ENCODE results near the gene PPIL6. TPM values are rescaled to one million over a fixed set of nuclear protein-coding genes. Genes with fewer than 3 reads are reported as not detected.

Gene PPIL6
- total and polyA plus RNA-seq, 2 experiments from 2014 or later = 3.5 to 3.7 TPM

GRCh38 chr6:109453156-109453555, 12.7 kb upstream of the PPIL6 start:
- Histone ChIP-seq H3K79me2 (ENCODE audit: insufficient read depth) (peaks cover 18% of the 10 kb centered on the region; the same call in 1 of the 2 replicates), H3K9me2 (ENCODE audit: insufficient read depth) (no peaks in the 10 kb centered on the region), H3K27ac (no peak overlapping the region), H3K9me3 (ENCODE audit: low read depth) (no peaks in the 10 kb centered on the region), H3F3A (ENCODE audit: insufficient read depth) (peaks cover 17% of the 10 kb centered on the region), H3K4me2 (ENCODE audit: unreplicated experiment) (no peak overlapping the region), H3K36me3 (ENCODE audit: low read depth) (peaks cover 7% of the 10 kb centered on the region; the same call in 1 of the 2 replicates), H3K9ac (no peak overlapping the region), H2AFZ (no peak overlapping the region), H3K27me3 (replicated peaks; ENCODE audit: insufficient read depth) (no peaks in the 10 kb centered on the region), H3K4me1 (ENCODE audit: insufficient read depth) (peaks cover 18% of the 10 kb centered on the region), H3K4me3 (no peak overlapping the region), H4K20me1 (ENCODE audit: insufficient read depth) (no peaks in the 10 kb centered on the region)
- in situ Hi-C loops (cut with MboI) = no loop called here
- WGBS, 2 experiments (ENCODE audit: low coverage in 1 of 2, low lambda C conversion rate in 2 of 2, missing lambda C conversion rate in 2 of 2) = 88 to 94% methylated on average over 2 of the region's 2 CpGs
- DNase-seq = no peak
- TF ChIP-seq EZH2 (IDR thresholded peaks at IDR 0.05; ENCODE audit: insufficient read depth, poor library complexity, severe bottlenecking) (no peak), EZH2phosphoT487 (IDR thresholded peaks at IDR 0.05; ENCODE audit: insufficient read depth, low read depth) (no peak)

DNA sequence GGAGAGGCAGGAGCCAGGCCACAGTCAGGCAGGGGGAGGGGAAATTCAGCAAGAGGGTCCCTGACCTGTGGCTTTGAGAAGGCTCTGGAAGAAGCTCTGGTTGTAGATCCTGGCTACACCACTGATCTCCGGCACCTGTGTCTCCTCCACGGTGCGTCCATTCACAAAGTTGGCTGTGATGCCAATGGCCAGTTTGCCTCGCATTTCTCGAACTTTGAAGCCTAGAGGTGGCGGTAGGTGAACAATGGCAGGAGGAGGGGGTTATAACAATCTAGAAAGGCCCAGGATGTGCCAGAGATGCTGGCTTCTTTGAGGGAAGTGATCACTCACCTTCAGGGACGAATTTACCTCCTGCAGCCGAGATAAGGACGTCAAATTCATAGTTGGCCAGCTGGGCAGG, 11.8 kb upstream of the PPIL6 start:
- in situ Hi-C loops (cut with MboI) = no loop called here
- Histone ChIP-seq H3K4me2 (ENCODE audit: unreplicated experiment) (no peak overlapping the region), H3K27ac (no peak overlapping the region), H3K9me3 (ENCODE audit: low read depth) (no peaks in the 10 kb centered on the region), H3F3A (ENCODE audit: insufficient read depth) (peaks cover 8% of the 10 kb centered on the region), H3K9me2 (ENCODE audit: insufficient read depth) (no peaks in the 10 kb centered on the region), H3K4me1 (ENCODE audit: insufficient read depth) (peaks cover 9% of the 10 kb centered on the region), H3K27me3 (replicated peaks; ENCODE audit: insufficient read depth) (no peaks in the 10 kb centered on the region), H2AFZ (no peak overlapping the region), H3K9ac (no peak overlapping the region), H3K79me2 (ENCODE audit: insufficient read depth) (peaks cover 18% of the 10 kb centered on the region; the same call in 1 of the 2 replicates), H4K20me1 (ENCODE audit: insufficient read depth) (no peaks in the 10 kb centered on the region), H3K36me3 (ENCODE audit: low read depth) (peaks cover 7% of the 10 kb centered on the region; the same call in 1 of the 2 replicates), H3K4me3 (no peak overlapping the region)
- no peak for DNase-seq
- TF ChIP-seq EZH2phosphoT487 (IDR thresholded peaks at IDR 0.05; ENCODE audit: insufficient read depth, low read depth) = no peak
- TF ChIP-seq EZH2 (IDR thresholded peaks at IDR 0.05; ENCODE audit: insufficient read depth, poor library complexity, severe bottlenecking) = no peak
- 98 to 99% methylated on average over 9 of the region's 9 CpGs for WGBS, 2 experiments (ENCODE audit: low coverage in 1 of 2, low lambda C conversion rate in 2 of 2, missing lambda C conversion rate in 2 of 2)

GRCh38 chr6:109451376-109451775, 10.9 kb upstream of the PPIL6 start:
- WGBS, 2 experiments (ENCODE audit: low coverage in 1 of 2, low lambda C conversion rate in 2 of 2, missing lambda C conversion rate in 2 of 2) = 92 to 98% methylated on average over 7 of the region's 7 CpGs
- Histone ChIP-seq H3K27ac (no peak overlapping the region), H3F3A (ENCODE audit: insufficient read depth) (peaks cover 2% of the 10 kb centered on the region), H3K79me2 (ENCODE audit: insufficient read depth) (peaks cover 18% of the 10 kb centered on the region; the same call in 1 of the 2 replicates), H3K4me1 (ENCODE audit: insufficient read depth) (peaks cover 8% of the 10 kb centered on the region), H3K9ac (no peak overlapping the region), H3K4me3 (no peak overlapping the region), H3K27me3 (replicated peaks; ENCODE audit: insufficient read depth) (no peaks in the 10 kb centered on the region), H3K4me2 (ENCODE audit: unreplicated experiment) (no peak overlapping the region), H4K20me1 (ENCODE audit: insufficient read depth) (no peaks in the 10 kb centered on the region), H3K9me3 (ENCODE audit: low read depth) (no peaks in the 10 kb centered on the region), H3K9me2 (ENCODE audit: insufficient read depth) (no peaks in the 10 kb centered on the region), H3K36me3 (ENCODE audit: low read depth) (peaks cover 7% of the 10 kb centered on the region; the same call in 1 of the 2 replicates), H2AFZ (no peak overlapping the region)
- TF ChIP-seq EZH2 (IDR thresholded peaks at IDR 0.05; ENCODE audit: insufficient read depth, poor library complexity, severe bottlenecking) (no peak), EZH2phosphoT487 (IDR thresholded peaks at IDR 0.05; ENCODE audit: insufficient read depth, low read depth) (no peak)
- in situ Hi-C loops (cut with MboI) = no loop called here
- DNase-seq = no peak

GRCh38 chr6:109450801-109451200, 10.4 kb upstream of the PPIL6 start:
- Histone ChIP-seq H3K4me1 (ENCODE audit: insufficient read depth) (peaks cover 8% of the 10 kb centered on the region), H3K4me3 (no peak overlapping the region), H3K36me3 (ENCODE audit: low read depth) (peaks cover 7% of the 10 kb centered on the region; the same call in 1 of the 2 replicates), H3K9ac (no peak overlapping the region), H4K20me1 (ENCODE audit: insufficient read depth) (no peaks in the 10 kb centered on the region), H3K9me3 (ENCODE audit: low read depth) (no peaks in the 10 kb centered on the region), H3K27ac (no peak overlapping the region), H3K27me3 (replicated peaks; ENCODE audit: insufficient read depth) (no peaks in the 10 kb centered on the region), H3K79me2 (ENCODE audit: insufficient read depth) (peaks cover 18% of the 10 kb centered on the region; the same call in 1 of the 2 replicates), H2AFZ (no peak overlapping the region), H3K9me2 (ENCODE audit: insufficient read depth) (no peaks in the 10 kb centered on the region), H3K4me2 (ENCODE audit: unreplicated experiment) (no peak overlapping the region), H3F3A (ENCODE audit: insufficient read depth) (no peaks in the 10 kb centered on the region)
- 69 to 72% methylated on average over 3 of the region's 3 CpGs for WGBS, 2 experiments (ENCODE audit: low coverage in 1 of 2, low lambda C conversion rate in 2 of 2, missing lambda C conversion rate in 2 of 2)
- in situ Hi-C loops (cut with MboI) = no loop called here
- no peak for DNase-seq
- no peak for TF ChIP-seq EZH2phosphoT487 (IDR thresholded peaks at IDR 0.05; ENCODE audit: insufficient read depth, low read depth)
- no peak for TF ChIP-seq EZH2 (IDR thresholded peaks at IDR 0.05; ENCODE audit: insufficient read depth, poor library complexity, severe bottlenecking)
